SK-N-SH (cell line): ENCODE measurements around the gene APBA2. TPM values are rescaled to one million over a fixed set of nuclear protein-coding genes. Genes with fewer than 3 reads are reported as not detected.

ENCODE experiments used
- CTCF ChIA-PET: fragments of 300-600, 350-600 bp; formaldehyde crosslinking; extraction: SDS; loops from one replicate; lab custom pipeline; 2021; lab: Yijun Ruan, JAX
- POLR2A ChIA-PET: fragments of 350-600 bp; sonication (Branson Sonifier 250); formaldehyde crosslinking; extraction: SDS; loops from one replicate; lab custom pipeline; 2020; ENCODE audit warnings: antibody characterized with exemption, inconsistent platforms; lab: Yijun Ruan, JAX
- DNase-seq: peaks from one replicate; pipeline ENCODE4 v3.0.0; 2012
- H2AFZ ChIP-seq: fragments of 200-600 bp; sonication (generic); 2 replicates; pipeline ENCODE4 v1.8.1; 2016; ENCODE audit warnings: antibody characterized with exemption, mild to moderate bottlenecking, low read depth
- H3F3A ChIP-seq: fragments of 200-600 bp; sonication (generic); replicated peaks from 2 replicates; pipeline ENCODE3; 2016; ENCODE audit warnings: antibody characterized with exemption, mild to moderate bottlenecking; ENCODE audit not compliant: insufficient read depth
- H3K27ac ChIP-seq, 2 experiments: fragments of 200-500 bp in 1 of 2; fragments of 200-600 bp in 1 of 2; sonication (Bioruptor generic) in 1 of 2; sonication (generic), shearing (Covaris generic) in 1 of 2; 2 replicates each; pipeline versions ENCODE4 v1.5.1 to v1.6.1; 2014 to 2016; ENCODE audit warnings: low read depth in 2 of 2, inconsistent platforms in 1 of 2, low read length in 1 of 2, mild to moderate bottlenecking in 1 of 2, mixed read lengths in 1 of 2
- H3K27me3 ChIP-seq: fragments of 200-600 bp; sonication (generic), shearing (Covaris generic); 2 replicates; pipeline ENCODE4 v1.6.1; 2016; ENCODE audit warnings: mixed run types; ENCODE audit not compliant: insufficient read depth
- H3K36me3 ChIP-seq, 2 experiments: fragments of 200-500 bp in 1 of 2; fragments of 200-600 bp in 1 of 2; sonication (Bioruptor generic) in 1 of 2; sonication (generic) in 1 of 2; replicated peaks in 1 of 2; 2 replicates each; pipeline versions ENCODE3 to v1.5.1; 2014 to 2016; ENCODE audit warnings: low read length in 1 of 2, mild to moderate bottlenecking in 1 of 2; ENCODE audit not compliant: insufficient read depth in 2 of 2, control insufficient read depth in 1 of 2
- H3K4me1 ChIP-seq, 2 experiments: fragments of 200-500 bp in 1 of 2; fragments of 200-600 bp in 1 of 2; sonication (Bioruptor generic) in 1 of 2; sonication (generic), shearing (Covaris generic) in 1 of 2; 2 replicates each; pipeline versions ENCODE4 v1.5.1 to v1.6.1; 2014 to 2016; ENCODE audit warnings: low read depth in 1 of 2, low read length in 1 of 2, mixed run types in 1 of 2; ENCODE audit not compliant: insufficient read depth in 2 of 2, control insufficient read depth in 1 of 2
- H3K4me2 ChIP-seq: fragments of 200-600 bp; sonication (generic), shearing (Covaris generic); 2 replicates; pipeline ENCODE4 v1.6.1; 2017; ENCODE audit warnings: mixed run types
- H3K4me3 ChIP-seq, 2 experiments: fragments of 200-500 bp in 1 of 2; fragments of 200-600 bp in 1 of 2; sonication (Bioruptor generic) in 1 of 2; sonication (generic), shearing (Covaris generic) in 1 of 2; 2 replicates each; pipeline versions ENCODE4 v1.5.1 to v1.8.1; 2014 to 2016; ENCODE audit warnings: low read depth in 2 of 2, inconsistent platforms in 1 of 2, low read length in 1 of 2, mild to moderate bottlenecking in 1 of 2, mixed read lengths in 1 of 2, moderate library complexity in 1 of 2
- H3K79me2 ChIP-seq: fragments of 200-600 bp; sonication (generic); 2 replicates; pipeline ENCODE4 v1.8.1; 2017; ENCODE audit warnings: mild to moderate bottlenecking; ENCODE audit not compliant: insufficient read depth
- H3K9ac ChIP-seq: fragments of 200-600 bp; sonication (generic); 2 replicates; pipeline ENCODE4 v1.6.1; 2017; ENCODE audit warnings: mixed run types
- H3K9me2 ChIP-seq: fragments of 200-600 bp; sonication (generic); 2 replicates; pipeline ENCODE4 v1.6.1; 2017; ENCODE audit warnings: mixed run types
- H3K9me3 ChIP-seq: fragments of 200-600 bp; sonication (generic); 2 replicates; pipeline ENCODE4 v1.6.1; 2017; ENCODE audit warnings: mixed run types, mild to moderate bottlenecking, moderate library complexity
- H4K20me1 ChIP-seq: fragments of 200-600 bp; sonication (generic); 2 replicates; pipeline ENCODE4 v1.6.1; 2017; ENCODE audit warnings: mild to moderate bottlenecking, mixed run types; ENCODE audit not compliant: insufficient read depth
- CHD2 ChIP-seq: fragments of 150-350 bp; IDR thresholded peaks from 2 replicates; pipeline ENCODE4 v1.6.1; 2018; ENCODE audit warnings: low read length; ENCODE audit not compliant: partially characterized antibody
- EP300 ChIP-seq, 2 experiments: IDR thresholded peaks; 2 replicates each; pipeline versions ENCODE4 v1.4.0 to v1.6.1; 2012; ENCODE audit warnings: borderline replicate concordance in 1 of 2, low read depth in 1 of 2, low read length in 1 of 2
- EZH2phosphoT487 ChIP-seq: fragments of 200-600 bp; sonication (generic); IDR thresholded peaks from 2 replicates; pipeline ENCODE4 v1.6.1; 2017; ENCODE audit warnings: low read depth, mixed run types, mild to moderate bottlenecking, antibody characterized with exemption, moderate library complexity, borderline replicate concordance
- FOSL2 ChIP-seq: IDR thresholded peaks from 2 replicates; pipeline ENCODE4 v1.4.0; 2012; ENCODE audit warnings: low read depth, mild to moderate bottlenecking, moderate library complexity, borderline replicate concordance
- GATA2 ChIP-seq: sonication (generic); formaldehyde crosslinking; IDR thresholded peaks from 2 replicates; pipeline ENCODE4 v1.5.0; 2020; ENCODE audit warnings: mild to moderate bottlenecking, missing genetic modification reagents
- MXI1 ChIP-seq: IDR thresholded peaks from 2 replicates; pipeline ENCODE4 v1.6.1; 2012; ENCODE audit warnings: mild to moderate bottlenecking, low read depth, low read length, improper control_type of control experiment
- NFIC ChIP-seq: IDR thresholded peaks from 2 replicates; pipeline ENCODE4 v1.4.0; 2012; ENCODE audit warnings: borderline replicate concordance
- POLR2AphosphoS5 ChIP-seq: IDR thresholded peaks from 2 replicates; pipeline ENCODE4 v1.6.1; 2012; ENCODE audit warnings: low read depth, low read length
- RXRA ChIP-seq: IDR thresholded peaks from 2 replicates; pipeline ENCODE4 v1.4.0; 2012; ENCODE audit warnings: low read depth, mild to moderate bottlenecking, borderline replicate concordance
- SIN3A ChIP-seq: IDR thresholded peaks from 2 replicates; pipeline ENCODE4 v1.6.1; 2012; ENCODE audit warnings: low read depth, mild to moderate bottlenecking, low read length, moderate library complexity, borderline replicate concordance
- YY1 ChIP-seq: IDR thresholded peaks from 2 replicates; pipeline ENCODE4 v1.4.0; 2012; ENCODE audit warnings: low read depth, mild to moderate bottlenecking
- WGBS: methylation state at CpG from one replicate; pipeline ENCODE4 v1.1.6; 2017; ENCODE audit warnings: low lambda C conversion rate; 5-methylcytosine and 5-hydroxymethylcytosine counted together
- polyA plus RNA-seq, 3 experiments: library from polyadenylated mRNA; depleted of rRNA; stranded (reverse); fragments of >200 nt; gene quantifications; 2 replicates each; pipeline ENCODE4 v1.2.3, GENCODE V29; 2012
- TF ChIP-seq, protein P1 (sequence below): fragments of 150-350 bp; IDR thresholded peaks from 2 replicates; pipeline ENCODE4 v1.6.1; 2017; ENCODE audit warnings: antibody characterized with exemption, low read length, low read depth, borderline replicate concordance
- TF ChIP-seq, protein P2 (sequence below): fragments of 150-350 bp; IDR thresholded peaks from 2 replicates; pipeline ENCODE4 v1.6.1; 2016; ENCODE audit warnings: mild to moderate bottlenecking, low read depth, low read length
- TF ChIP-seq, protein P3 (sequence below): IDR thresholded peaks from 2 replicates; pipeline ENCODE4 v1.6.1; 2012; ENCODE audit warnings: mild to moderate bottlenecking, low read depth, low read length, moderate library complexity
- TF ChIP-seq, protein P4 (sequence below): fragments of 200-600 bp; sonication (generic); IDR thresholded peaks from 2 replicates; pipeline ENCODE4 v1.6.1; 2017; ENCODE audit warnings: antibody characterized with exemption, mild to moderate bottlenecking, moderate library complexity

Gene APBA2
- polyA plus RNA-seq, 1 of the 3 experiments (the other 2 are of a cell fraction): 12.7 TPM

DNA sequence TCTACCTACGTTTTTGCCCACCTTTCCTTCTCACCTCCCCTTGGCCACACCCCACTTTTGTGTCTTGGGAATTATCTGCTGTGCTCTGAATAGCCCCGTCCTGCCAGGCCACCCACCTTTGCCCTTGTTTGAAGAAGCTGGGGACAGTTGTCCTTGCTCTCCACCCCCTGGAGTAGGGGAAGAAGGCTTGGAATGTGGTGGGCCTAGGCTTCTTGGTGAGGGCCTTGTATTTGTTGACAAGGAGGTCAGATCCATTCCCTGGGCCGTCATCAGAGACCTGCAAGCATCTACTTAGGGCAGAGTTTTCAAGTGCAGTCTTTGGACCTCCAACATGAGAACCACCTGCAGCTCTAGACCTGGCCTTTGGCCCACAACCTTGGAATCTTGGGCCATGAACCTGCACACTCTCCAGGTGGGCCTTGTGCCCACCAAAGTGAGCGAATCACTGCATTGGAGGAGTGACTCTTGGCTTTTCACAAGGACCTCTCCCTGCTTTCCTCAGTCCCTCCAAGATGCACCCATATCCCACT is 160.6 kb downstream of the APBA2 start:
- ChIA-PET CTCF (interaction anchor here (1.6 kb wide), 1 partner anchor 13 kb away, joined by 4 read pairs; no protein-coding TSS in a partner anchor), POLR2A (no interaction called here)
- H3K9me2 ChIP-seq: no peaks in the 10 kb centered on the region
- H3K36me3 ChIP-seq: no peaks in the 10 kb centered on the region
- H2AFZ ChIP-seq: no peak overlapping the region
- peaks cover 6 to 46% of the 10 kb centered on the region in 2 experiments; a peak in 3 of 4 replicates for H3K4me1 ChIP-seq
- no peak for DNase-seq
- H3K27ac ChIP-seq: no peak overlapping the region
- no peak overlapping the region for H3K4me2 ChIP-seq
- no peaks in the 10 kb centered on the region for H3K27me3 ChIP-seq
- H3K9me3 ChIP-seq: no peaks in the 10 kb centered on the region
- TF ChIP-seq RXRA (no peak), NFIC (no peak), MXI1 (no peak), EZH2phosphoT487 (no peak), GATA2 (CRISPR knock-in tag) (no peak), SIN3A (no peak), CHD2 (no peak), YY1 (no peak), FOSL2 (no peak), POLR2AphosphoS5 (no peak), EP300 (IDR thresholded peaks at IDR 0.05; ENCODE audit: borderline replicate concordance in 1 of 2, low read depth in 1 of 2, low read length in 1 of 2) (no peak)
- TF ChIP-seq, protein P1, sequence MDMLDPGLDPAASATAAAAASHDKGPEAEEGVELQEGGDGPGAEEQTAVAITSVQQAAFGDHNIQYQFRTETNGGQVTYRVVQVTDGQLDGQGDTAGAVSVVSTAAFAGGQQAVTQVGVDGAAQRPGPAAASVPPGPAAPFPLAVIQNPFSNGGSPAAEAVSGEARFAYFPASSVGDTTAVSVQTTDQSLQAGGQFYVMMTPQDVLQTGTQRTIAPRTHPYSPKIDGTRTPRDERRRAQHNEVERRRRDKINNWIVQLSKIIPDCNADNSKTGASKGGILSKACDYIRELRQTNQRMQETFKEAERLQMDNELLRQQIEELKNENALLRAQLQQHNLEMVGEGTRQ: no peak
- TF ChIP-seq, protein P2, sequence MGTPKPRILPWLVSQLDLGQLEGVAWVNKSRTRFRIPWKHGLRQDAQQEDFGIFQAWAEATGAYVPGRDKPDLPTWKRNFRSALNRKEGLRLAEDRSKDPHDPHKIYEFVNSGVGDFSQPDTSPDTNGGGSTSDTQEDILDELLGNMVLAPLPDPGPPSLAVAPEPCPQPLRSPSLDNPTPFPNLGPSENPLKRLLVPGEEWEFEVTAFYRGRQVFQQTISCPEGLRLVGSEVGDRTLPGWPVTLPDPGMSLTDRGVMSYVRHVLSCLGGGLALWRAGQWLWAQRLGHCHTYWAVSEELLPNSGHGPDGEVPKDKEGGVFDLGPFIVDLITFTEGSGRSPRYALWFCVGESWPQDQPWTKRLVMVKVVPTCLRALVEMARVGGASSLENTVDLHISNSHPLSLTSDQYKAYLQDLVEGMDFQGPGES: no peak
- TF ChIP-seq, protein P3, sequence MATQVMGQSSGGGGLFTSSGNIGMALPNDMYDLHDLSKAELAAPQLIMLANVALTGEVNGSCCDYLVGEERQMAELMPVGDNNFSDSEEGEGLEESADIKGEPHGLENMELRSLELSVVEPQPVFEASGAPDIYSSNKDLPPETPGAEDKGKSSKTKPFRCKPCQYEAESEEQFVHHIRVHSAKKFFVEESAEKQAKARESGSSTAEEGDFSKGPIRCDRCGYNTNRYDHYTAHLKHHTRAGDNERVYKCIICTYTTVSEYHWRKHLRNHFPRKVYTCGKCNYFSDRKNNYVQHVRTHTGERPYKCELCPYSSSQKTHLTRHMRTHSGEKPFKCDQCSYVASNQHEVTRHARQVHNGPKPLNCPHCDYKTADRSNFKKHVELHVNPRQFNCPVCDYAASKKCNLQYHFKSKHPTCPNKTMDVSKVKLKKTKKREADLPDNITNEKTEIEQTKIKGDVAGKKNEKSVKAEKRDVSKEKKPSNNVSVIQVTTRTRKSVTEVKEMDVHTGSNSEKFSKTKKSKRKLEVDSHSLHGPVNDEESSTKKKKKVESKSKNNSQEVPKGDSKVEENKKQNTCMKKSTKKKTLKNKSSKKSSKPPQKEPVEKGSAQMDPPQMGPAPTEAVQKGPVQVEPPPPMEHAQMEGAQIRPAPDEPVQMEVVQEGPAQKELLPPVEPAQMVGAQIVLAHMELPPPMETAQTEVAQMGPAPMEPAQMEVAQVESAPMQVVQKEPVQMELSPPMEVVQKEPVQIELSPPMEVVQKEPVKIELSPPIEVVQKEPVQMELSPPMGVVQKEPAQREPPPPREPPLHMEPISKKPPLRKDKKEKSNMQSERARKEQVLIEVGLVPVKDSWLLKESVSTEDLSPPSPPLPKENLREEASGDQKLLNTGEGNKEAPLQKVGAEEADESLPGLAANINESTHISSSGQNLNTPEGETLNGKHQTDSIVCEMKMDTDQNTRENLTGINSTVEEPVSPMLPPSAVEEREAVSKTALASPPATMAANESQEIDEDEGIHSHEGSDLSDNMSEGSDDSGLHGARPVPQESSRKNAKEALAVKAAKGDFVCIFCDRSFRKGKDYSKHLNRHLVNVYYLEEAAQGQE: no peak
- TF ChIP-seq, protein P4, sequence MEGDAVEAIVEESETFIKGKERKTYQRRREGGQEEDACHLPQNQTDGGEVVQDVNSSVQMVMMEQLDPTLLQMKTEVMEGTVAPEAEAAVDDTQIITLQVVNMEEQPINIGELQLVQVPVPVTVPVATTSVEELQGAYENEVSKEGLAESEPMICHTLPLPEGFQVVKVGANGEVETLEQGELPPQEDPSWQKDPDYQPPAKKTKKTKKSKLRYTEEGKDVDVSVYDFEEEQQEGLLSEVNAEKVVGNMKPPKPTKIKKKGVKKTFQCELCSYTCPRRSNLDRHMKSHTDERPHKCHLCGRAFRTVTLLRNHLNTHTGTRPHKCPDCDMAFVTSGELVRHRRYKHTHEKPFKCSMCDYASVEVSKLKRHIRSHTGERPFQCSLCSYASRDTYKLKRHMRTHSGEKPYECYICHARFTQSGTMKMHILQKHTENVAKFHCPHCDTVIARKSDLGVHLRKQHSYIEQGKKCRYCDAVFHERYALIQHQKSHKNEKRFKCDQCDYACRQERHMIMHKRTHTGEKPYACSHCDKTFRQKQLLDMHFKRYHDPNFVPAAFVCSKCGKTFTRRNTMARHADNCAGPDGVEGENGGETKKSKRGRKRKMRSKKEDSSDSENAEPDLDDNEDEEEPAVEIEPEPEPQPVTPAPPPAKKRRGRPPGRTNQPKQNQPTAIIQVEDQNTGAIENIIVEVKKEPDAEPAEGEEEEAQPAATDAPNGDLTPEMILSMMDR: no peak
- H3K4me3 ChIP-seq: no peak overlapping the region
- H3F3A ChIP-seq: peaks cover 4% of the 10 kb centered on the region
- H4K20me1 ChIP-seq: no peaks in the 10 kb centered on the region
- 60% methylated on average over 4 of the region's 4 CpGs for WGBS
- H3K79me2 ChIP-seq: no peaks in the 10 kb centered on the region
- no peak overlapping the region for H3K9ac ChIP-seq
